Brain microvascular endothelial cell (primary cell): ENCODE measurements around the gene NF1.

Source experiments
- DNase-seq: peaks from one replicate; pipeline ENCODE4 v3.0.0-alpha.2; 2020
- H3K27ac ChIP-seq: fragments of 250-450 bp; sonication (Bioruptor Pico); 2 replicates; pipeline ENCODE4 v1.5.1; 2020; ENCODE audit warnings: mild to moderate bottlenecking, moderate library complexity
- H3K27me3 ChIP-seq: fragments of 250-450 bp; sonication (Bioruptor Pico); replicated peaks from 2 replicates; pipeline ENCODE4 v1.5.1; 2020; ENCODE audit warnings: mild to moderate bottlenecking
- H3K36me3 ChIP-seq: fragments of 250-450 bp; sonication (Bioruptor Pico); replicated peaks from 2 replicates; pipeline ENCODE4 v1.5.1; 2020; ENCODE audit warnings: mild to moderate bottlenecking
- H3K4me3 ChIP-seq: 2 replicates; pipeline ENCODE4 v1.5.1; 2011; ENCODE audit warnings: low read depth, mild to moderate bottlenecking, control low read depth, low read length, moderate library complexity
- in situ Hi-C: cut with HindIII; loops from 2 replicates; pipeline ENCODE4 v1.10.0; 2017; ENCODE audit warnings: low sequenced_read_pairs, low pct_ligation_motif_present
- TF ChIP-seq, protein P1 (sequence below): IDR thresholded peaks from 2 replicates; pipeline ENCODE4 v1.5.1; 2011; ENCODE audit warnings: low read depth, mild to moderate bottlenecking, moderate library complexity, low read length, control low read depth, inconsistent platforms; ENCODE audit errors: missing control alignments

The NF1 gene

GRCh38 chr17:31113939-31114338, 19.2 kb downstream of the NF1 start:
- H3K4me3 ChIP-seq: no peak overlapping the region
- TF ChIP-seq, protein P1, sequence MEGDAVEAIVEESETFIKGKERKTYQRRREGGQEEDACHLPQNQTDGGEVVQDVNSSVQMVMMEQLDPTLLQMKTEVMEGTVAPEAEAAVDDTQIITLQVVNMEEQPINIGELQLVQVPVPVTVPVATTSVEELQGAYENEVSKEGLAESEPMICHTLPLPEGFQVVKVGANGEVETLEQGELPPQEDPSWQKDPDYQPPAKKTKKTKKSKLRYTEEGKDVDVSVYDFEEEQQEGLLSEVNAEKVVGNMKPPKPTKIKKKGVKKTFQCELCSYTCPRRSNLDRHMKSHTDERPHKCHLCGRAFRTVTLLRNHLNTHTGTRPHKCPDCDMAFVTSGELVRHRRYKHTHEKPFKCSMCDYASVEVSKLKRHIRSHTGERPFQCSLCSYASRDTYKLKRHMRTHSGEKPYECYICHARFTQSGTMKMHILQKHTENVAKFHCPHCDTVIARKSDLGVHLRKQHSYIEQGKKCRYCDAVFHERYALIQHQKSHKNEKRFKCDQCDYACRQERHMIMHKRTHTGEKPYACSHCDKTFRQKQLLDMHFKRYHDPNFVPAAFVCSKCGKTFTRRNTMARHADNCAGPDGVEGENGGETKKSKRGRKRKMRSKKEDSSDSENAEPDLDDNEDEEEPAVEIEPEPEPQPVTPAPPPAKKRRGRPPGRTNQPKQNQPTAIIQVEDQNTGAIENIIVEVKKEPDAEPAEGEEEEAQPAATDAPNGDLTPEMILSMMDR: no peak
- DNase-seq: no peak
- no peaks in the 10 kb centered on the region for H3K27me3 ChIP-seq
- H3K36me3 ChIP-seq: no peaks in the 10 kb centered on the region
- in situ Hi-C loops: no loop called here
- H3K27ac ChIP-seq: no peak overlapping the region

GRCh38 chr17:31114956-31115555, 20.3 kb downstream of the NF1 start:
- no peak overlapping the region for H3K4me3 ChIP-seq
- TF ChIP-seq, protein P1: no peak
- DNase-seq: no peak

DNA sequence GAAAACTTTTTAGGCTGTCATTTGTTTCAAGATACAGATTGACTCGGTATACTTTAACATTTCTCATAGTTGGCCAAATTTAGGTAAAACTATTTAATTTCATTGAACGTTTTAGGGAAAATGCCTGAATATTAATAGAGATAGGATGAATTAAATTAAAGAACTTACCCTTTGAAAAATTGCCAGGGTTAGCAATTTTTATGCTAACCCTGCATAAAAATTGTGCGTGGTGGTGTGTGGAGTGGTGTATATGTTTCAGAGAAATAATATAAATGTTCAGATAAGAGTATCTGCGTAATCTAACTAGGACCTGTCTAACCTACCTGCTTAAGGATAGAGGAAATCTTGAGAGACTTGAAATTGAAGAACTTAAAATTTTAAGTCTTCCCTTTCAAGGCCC, 21.4 kb downstream of the NF1 start:
- in situ Hi-C loops: no loop called here

More at GRCh38 chr17:31114956-31115555, 20.3 kb downstream of the NF1 start:
- Histone ChIP-seq H3K27me3 (no peaks in the 10 kb centered on the region), H3K36me3 (no peaks in the 10 kb centered on the region), H3K27ac (no peak overlapping the region)
- in situ Hi-C loops: no loop called here

GRCh38 chr17:31122746-31123145, 28.0 kb downstream of the NF1 start:
- Histone ChIP-seq H3K27me3 (no peaks in the 10 kb centered on the region), H3K4me3 (no peak overlapping the region), H3K36me3 (no peaks in the 10 kb centered on the region), H3K27ac (no peak overlapping the region)
- TF ChIP-seq, protein P1: no peak
- DNase-seq: no peak
- in situ Hi-C loops: no loop called here

More for the DNA sequence above, 21.4 kb downstream of the NF1 start:
- no peak for DNase-seq
- Histone ChIP-seq H3K4me3 (no peak overlapping the region), H3K27me3 (no peaks in the 10 kb centered on the region), H3K27ac (no peak overlapping the region), H3K36me3 (no peaks in the 10 kb centered on the region)
- TF ChIP-seq, protein P1: no peak

DNA sequence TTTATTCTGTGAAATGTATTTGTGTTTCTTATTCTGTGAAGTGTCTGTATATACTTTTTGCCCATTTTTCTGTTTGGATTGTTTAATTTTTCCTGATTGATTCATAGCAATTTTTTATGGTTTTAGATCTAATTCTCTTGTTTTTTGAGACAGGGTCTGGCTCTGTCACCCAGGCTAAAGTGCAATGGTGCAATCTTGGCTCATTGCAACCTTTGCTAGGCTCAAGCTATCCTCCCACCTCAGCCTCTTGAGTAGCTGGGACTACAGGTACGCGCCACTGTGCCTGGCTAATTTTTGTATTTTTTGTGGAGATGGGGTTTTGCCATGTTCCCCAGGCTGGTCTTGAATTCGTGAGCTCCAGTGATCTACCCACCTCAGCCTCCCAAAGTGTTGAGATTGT, 31.5 kb downstream of the NF1 start:
- Histone ChIP-seq H3K27ac (no peak overlapping the region), H3K4me3 (no peak overlapping the region), H3K27me3 (no peaks in the 10 kb centered on the region), H3K36me3 (no peaks in the 10 kb centered on the region)
- in situ Hi-C loops: no loop called here
- DNase-seq: no peak
- TF ChIP-seq, protein P1: no peak

DNA sequence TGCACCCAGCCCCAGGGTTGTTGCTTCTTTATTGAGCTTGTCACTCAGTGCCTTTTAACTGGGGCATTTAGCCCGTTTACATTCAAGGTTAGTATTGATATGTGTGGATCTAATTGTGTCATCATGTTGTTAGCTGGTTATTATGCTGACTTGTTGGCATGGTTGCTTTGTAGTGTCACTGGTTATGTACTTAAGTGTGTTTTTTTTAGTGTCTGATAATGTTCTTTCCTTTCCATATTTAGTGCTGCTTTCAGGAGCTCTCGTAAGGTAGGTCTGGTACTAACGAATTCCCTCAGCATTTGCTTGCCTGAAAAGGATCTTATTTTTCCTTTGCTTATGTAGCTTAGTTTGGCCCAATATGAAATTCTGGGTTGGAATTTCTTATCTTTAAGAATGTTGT, 33.5 kb downstream of the NF1 start:
- no peaks in the 10 kb centered on the region for H3K27me3 ChIP-seq
- in situ Hi-C loops: no loop called here
- DNase-seq: no peak
- H3K36me3 ChIP-seq: no peaks in the 10 kb centered on the region
- no peak overlapping the region for H3K4me3 ChIP-seq
- no peak overlapping the region for H3K27ac ChIP-seq
- TF ChIP-seq, protein P1: no peak
